GM13976 (cell line): Measurements from ENCODE around the gene TULP1.

ENCODE experiments used
- DNase-seq: peaks from one replicate; pipeline ENCODE4 v3.0.0; 2012; ENCODE audit warnings: low spot score
- in situ Hi-C: fragments of 300-500 bp; cut with MboI; formaldehyde crosslinking; loops from one replicate; pipeline ENCODE4 v1.12.0; 2022; ENCODE audit warnings: low sequenced_read_pairs, mixed read lengths, inconsistent platforms; ENCODE audit not compliant: unreplicated experiment
- TF ChIP-seq, protein P1 (sequence below): IDR thresholded peaks from 2 replicates; pipeline ENCODE4 v1.5.1; 2012; ENCODE audit warnings: borderline replicate concordance, mild to moderate bottlenecking; ENCODE audit not compliant: insufficient read depth; ENCODE audit errors: extremely low read depth, missing control alignments, control extremely low read depth

The TULP1 gene

DNA sequence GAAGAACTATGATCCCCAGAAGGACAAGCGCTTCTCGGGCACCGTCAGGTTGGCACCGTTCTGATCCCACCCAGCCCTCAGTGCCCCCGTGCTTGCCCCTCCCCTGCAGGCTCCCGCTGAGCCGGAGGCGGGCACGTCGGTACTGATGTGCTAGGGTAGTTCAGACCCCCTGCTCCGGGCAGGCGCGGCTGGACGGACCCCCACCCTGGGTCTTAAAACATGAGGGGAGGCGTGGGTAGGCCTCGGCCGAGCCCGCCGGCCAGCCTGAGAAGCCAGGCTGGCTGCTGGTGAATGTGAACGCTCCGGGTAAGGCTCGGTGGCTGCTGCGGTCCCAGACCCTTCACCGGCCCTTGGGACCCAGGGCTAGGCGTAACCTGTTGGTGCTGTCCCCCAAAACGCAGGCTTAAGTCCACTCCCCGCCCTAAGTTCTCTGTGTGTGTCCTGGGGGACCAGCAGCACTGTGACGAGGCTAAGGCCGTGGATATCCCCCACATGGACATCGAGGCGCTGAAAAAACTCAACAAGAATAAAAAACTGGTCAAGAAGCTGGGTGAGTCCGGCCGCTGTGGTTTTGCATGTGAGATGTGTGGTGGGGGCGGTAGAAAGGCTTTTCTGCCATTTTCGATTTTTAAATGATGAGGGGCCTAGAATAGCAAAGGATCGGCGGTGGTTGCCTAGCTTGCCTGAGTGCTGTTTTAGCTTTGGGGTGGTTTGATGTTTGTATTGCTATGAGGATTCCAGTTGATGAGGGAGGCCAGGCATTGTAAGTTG lies 43.5 kb downstream of the TULP1 start:
- in situ Hi-C loops, result no loop called here
- TF ChIP-seq, protein P1, sequence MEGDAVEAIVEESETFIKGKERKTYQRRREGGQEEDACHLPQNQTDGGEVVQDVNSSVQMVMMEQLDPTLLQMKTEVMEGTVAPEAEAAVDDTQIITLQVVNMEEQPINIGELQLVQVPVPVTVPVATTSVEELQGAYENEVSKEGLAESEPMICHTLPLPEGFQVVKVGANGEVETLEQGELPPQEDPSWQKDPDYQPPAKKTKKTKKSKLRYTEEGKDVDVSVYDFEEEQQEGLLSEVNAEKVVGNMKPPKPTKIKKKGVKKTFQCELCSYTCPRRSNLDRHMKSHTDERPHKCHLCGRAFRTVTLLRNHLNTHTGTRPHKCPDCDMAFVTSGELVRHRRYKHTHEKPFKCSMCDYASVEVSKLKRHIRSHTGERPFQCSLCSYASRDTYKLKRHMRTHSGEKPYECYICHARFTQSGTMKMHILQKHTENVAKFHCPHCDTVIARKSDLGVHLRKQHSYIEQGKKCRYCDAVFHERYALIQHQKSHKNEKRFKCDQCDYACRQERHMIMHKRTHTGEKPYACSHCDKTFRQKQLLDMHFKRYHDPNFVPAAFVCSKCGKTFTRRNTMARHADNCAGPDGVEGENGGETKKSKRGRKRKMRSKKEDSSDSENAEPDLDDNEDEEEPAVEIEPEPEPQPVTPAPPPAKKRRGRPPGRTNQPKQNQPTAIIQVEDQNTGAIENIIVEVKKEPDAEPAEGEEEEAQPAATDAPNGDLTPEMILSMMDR, result no peak

DNA sequence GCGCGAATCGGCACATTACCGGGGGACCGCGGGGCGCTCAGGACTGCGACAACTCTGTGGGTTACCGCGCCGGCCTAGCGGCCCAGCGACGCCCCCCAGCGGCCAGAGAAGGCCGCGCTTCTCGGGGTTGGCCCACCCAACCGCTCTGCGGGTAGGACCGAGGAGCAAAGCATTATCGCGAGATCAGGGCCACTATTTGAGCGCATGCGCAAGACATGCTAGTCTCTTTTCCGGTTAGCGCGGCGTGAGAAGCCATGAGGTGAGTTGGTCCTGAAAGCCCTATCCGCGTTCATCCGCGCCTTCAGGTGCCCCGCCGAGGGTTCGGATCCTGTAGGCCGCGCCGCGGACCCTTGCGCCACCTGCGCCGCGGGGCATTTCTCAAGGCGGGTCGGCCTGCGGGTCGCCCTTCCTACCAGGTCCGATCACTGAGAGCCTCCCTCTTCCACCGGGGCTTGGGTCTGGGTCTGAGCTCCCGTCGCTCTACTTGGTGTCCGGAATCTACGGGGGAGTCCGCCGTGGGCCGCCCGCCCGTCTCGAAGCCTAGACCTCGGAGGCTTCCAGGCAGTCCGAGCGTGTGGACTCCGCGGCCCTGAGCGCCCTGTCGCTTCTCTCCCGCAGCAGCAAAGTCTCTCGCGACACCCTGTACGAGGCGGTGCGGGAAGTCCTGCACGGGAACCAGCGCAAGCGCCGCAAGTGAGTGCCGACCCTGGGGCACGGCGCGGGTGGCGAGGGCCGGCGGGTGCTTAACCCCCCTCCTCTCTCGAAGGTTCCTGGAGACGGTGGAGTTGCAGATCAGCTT lies 44.3 kb downstream of the TULP1 start, which contains the start of gene RPL10A:
Gene RPL10A, plus strand, starts transcription at position 221 of the 799 bp plus-strand sequence. Its CDS starts 34 bp downstream, at position 255.
- in situ Hi-C loops, result no loop called here
- TF ChIP-seq, protein P1, result peak; percentile 93
- DNase-seq, result peak; percentile 98

More for the DNA sequence above, 43.5 kb downstream of the TULP1 start:
- no peak for DNase-seq

DNA sequence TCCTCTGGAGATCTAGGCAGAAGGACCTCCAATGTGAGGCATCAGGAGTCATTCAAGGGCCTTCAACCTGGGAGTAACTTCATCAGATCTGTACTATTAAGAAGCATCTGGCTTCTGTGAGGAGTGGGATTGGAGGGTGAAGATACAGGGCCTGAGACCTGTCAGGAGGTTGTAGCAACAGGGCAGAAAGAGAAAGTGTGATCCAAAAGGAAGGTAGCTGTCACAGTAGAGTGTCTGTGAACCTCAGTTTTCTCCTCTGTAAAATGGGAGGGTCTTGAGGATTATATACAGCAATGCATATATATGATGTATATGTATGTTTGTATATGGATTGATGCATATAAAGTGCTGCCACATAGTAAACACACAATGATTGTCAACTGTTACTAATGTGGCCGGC lies 47.0 kb downstream of the TULP1 start:
- TF ChIP-seq, protein P1, result no peak
- in situ Hi-C loops, result no loop called here
- DNase-seq, result no peak

DNA sequence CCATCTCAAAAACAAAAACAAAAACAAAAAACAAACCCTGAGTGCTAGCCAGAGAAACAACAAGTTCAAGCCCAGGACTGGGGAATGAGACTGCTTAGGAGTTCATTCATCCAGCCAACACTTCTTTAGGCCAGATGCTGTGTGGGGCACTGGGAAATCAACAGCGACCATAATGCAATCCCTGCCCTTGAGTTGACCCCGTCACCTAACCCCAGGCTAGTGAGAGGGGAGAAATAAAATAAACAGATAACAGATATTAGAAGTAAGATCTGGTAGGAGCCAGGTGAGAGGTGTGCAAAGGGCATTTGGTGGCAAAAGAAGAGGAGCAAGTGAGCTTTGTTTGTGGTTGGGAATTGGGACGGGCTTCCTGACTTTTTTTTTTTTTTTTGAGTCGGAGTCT lies 49.4 kb downstream of the TULP1 start:
- in situ Hi-C loops, result no loop called here
- TF ChIP-seq, protein P1, result no peak
- DNase-seq, result no peak

DNA sequence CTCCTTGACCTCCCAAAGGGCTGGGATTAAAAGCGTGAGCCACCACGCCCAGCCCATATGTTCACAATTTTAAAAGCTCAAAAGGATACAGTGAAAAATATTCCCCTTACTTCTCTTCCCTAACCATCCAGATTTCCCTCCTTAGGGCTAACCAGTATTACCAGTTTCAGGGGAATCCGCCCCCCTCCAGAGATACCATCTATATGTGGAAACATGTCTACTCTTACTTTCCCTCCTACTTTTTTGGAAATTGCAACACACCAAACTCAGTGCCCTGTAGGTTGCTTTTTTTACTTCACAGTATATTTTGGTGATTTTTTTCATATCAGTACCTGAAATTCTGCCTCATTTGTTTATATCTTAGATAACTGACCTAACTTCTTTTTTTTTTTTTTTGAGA lies 51.4 kb downstream of the TULP1 start:
- in situ Hi-C loops, result no loop called here
- no peak for DNase-seq
- TF ChIP-seq, protein P1, result no peak

DNA sequence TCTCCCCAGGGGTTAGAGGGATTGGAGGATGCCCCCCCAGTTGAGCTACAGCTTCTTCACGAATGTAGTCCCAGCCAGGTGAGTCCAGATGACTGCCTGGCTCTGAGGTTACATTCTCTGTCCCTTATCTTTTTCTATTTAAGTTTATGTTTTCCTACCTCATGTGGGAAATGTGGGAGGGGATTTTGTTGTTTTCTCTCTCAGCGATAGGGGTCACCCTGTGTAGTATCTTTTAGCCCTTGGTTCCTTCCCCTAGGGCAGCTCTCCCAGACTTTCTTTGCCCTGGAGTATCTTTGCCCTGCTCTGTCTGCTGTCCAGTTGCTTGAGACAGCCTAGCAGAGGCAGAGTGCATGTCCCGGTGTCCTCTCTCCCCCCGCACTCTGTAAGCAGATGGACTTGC lies 54.8 kb downstream of the TULP1 start:
- no peak for DNase-seq
- in situ Hi-C loops, result no loop called here
- TF ChIP-seq, protein P1, result no peak
